ENCODE data around the gene SH2B2. TPM values are rescaled to one million over a fixed set of nuclear protein-coding genes. Genes with fewer than 3 reads are reported as not detected.

Gene SH2B2
- total RNA-seq, 4 donors from 2014 or later = 2.4 to 10.8 (median 7.6) TPM

DNA sequence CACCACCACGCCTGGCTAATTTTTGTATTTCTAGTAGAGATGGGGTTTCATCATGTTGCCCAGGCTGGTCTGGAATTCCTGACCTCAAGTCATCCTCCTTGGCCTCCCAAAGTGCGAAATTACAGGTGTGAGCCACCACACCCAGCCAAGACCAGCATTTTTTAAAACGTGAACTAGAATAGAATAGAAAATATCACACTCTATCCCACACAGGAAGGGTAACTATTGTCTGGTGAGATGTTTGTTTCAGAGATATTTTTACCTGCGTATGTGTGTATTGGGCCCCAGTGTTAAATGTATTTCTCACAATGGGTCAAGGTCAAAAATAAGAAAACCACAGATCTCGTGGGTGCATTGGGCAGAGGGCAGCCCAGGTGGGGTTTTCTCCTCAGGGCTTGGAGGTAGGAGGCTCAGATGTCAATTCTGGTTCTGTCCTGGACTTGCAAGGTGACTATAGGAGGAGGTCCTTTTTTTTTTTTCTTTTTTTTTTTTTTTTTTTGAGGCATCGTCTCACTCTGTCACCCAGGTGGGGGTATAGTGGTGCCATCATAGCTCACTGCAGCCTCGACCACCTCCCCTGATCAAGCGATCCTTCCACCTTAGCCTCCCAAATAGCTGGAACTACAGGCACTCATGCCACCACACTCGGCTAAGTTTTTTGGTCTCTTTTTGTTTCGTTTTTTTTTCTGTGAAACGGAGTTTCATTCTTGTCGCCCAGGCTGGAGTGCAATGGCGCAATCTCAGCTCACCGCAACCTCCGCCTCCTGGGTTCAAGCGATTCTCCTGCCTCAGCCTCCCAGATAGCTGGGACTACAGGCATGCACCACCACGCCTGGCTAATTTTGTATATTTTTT is 19.0 kb downstream of the SH2B2 start:
- H3K36me3 ChIP-seq = peaks cover 0 to 37% (median 0%) of the 10 kb centered on the region in 3 donors
- DNase-seq (ENCODE audit: low spot score in 2 of 2) = no peak
- no peak for TF ChIP-seq POLR2A (IDR thresholded peaks at IDR 0.05)
- TF ChIP-seq EP300 (IDR thresholded peaks at IDR 0.05) = no peak
- TF ChIP-seq, protein P1, sequence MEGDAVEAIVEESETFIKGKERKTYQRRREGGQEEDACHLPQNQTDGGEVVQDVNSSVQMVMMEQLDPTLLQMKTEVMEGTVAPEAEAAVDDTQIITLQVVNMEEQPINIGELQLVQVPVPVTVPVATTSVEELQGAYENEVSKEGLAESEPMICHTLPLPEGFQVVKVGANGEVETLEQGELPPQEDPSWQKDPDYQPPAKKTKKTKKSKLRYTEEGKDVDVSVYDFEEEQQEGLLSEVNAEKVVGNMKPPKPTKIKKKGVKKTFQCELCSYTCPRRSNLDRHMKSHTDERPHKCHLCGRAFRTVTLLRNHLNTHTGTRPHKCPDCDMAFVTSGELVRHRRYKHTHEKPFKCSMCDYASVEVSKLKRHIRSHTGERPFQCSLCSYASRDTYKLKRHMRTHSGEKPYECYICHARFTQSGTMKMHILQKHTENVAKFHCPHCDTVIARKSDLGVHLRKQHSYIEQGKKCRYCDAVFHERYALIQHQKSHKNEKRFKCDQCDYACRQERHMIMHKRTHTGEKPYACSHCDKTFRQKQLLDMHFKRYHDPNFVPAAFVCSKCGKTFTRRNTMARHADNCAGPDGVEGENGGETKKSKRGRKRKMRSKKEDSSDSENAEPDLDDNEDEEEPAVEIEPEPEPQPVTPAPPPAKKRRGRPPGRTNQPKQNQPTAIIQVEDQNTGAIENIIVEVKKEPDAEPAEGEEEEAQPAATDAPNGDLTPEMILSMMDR (IDR thresholded peaks at IDR 0.05) = no peak
- peak overlapping the region in 1 of 4 donors; percentile 46 for H3K27ac ChIP-seq
- H3K4me3 ChIP-seq = no peak overlapping the region
- H3K27me3 ChIP-seq = peaks cover 0 to 2% of the 10 kb centered on the region in 2 donors
- no peaks in the 10 kb centered on the region for H3K9me3 ChIP-seq
- WGBS, 2 donors = 92 to 93% methylated on average over 17 of the region's 17 CpGs
- H3K4me1 ChIP-seq = peaks cover 0 to 17% (median 14%) of the 10 kb centered on the region in 4 donors

DNA sequence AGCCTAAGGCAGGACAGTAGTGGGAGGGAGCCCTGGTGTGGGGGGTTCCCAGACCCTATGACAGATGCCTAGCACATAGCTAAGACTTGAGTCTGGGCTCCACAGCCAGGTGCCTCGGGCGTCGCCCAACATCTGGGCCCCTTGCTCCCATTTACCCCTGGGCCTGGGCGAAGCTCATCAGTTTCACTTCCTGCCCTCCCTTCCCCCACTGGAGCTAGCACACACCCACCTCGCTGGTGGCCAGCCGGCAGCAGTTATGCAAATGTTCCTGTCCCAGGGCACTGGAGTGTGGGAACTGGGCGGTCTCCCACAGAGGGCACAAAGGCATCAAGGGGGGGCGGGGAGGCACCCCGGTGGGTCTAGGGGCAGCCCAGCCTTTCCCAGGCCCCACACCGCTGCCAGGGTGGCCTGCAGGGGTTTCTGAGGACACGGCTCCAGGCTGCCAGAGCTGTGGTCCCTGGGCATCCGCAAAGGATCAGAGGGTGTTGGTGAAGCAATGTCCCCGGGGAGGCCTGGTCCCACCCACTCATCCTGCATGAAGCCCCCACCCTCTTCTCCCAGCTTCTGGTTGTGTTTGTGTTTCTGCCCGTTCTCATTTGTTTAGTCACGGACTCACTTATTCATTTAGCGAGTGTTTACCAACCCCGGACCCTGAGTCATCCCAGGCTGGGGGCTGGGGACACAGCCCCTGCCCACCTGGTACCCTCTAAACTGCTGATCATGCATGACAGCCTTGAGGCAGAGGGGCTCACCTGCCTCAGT is 20.4 kb downstream of the SH2B2 start:
- Histone ChIP-seq H3K4me1 (peaks cover 0 to 17% (median 13%) of the 10 kb centered on the region in 4 donors), H3K27me3 (no peaks in the 10 kb centered on the region), H3K4me3 (peak overlapping the region in 2 of 4 donors; percentile 26), H3K9me3 (no peaks in the 10 kb centered on the region), H3K36me3 (peaks cover 0 to 32% (median 0%) of the 10 kb centered on the region in 3 donors), H3K27ac (peak overlapping the region in 1 of 4 donors; percentile 46)
- 15 to 21% methylated on average over 12 to 17 of the region's 17 CpGs for WGBS, 2 donors
- peak in 1 of 2 donors; percentile 37 for DNase-seq (ENCODE audit: low spot score in 2 of 2)
- TF ChIP-seq EP300 (IDR thresholded peaks at IDR 0.05) (peak in 1 of 2 donors; percentile 31), POLR2A (IDR thresholded peaks at IDR 0.05) (no peak)
- TF ChIP-seq, protein P1 (IDR thresholded peaks at IDR 0.05) = no peak

DNA sequence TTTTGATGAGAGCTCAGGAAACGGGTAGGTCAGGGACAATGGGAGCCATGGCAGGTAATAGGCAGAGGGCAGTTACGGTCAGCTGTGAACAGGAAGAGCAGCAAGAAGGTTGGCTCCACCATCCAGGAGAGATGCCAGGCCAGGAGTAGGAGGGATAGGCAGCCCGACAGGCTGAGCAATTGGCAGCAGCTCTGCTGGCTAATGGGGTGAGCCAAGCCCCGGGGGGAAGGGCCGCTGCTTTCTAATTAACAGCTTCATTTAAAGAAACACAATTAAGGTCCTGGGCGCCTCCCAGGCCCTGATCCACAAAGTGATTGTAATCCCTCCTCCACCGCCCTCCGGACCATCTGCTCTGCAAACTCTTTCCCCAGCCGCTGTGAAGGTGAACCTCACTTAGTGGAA is 23.7 kb downstream of the SH2B2 start:
- Histone ChIP-seq H3K9me3 (no peaks in the 10 kb centered on the region), H3K36me3 (peaks cover 0 to 42% (median 0%) of the 10 kb centered on the region in 3 donors), H3K27me3 (no peaks in the 10 kb centered on the region), H3K4me3 (no peak overlapping the region), H3K4me1 (peaks cover 0 to 17% (median 9%) of the 10 kb centered on the region in 4 donors), H3K27ac (no peak overlapping the region)
- WGBS, 2 donors = 86 to 95% methylated on average over 9 of the region's 9 CpGs
- TF ChIP-seq, protein P1 (IDR thresholded peaks at IDR 0.05) = no peak
- TF ChIP-seq POLR2A (IDR thresholded peaks at IDR 0.05) (no peak), EP300 (IDR thresholded peaks at IDR 0.05) (no peak)
- no peak for DNase-seq (ENCODE audit: low spot score in 2 of 2)

DNA sequence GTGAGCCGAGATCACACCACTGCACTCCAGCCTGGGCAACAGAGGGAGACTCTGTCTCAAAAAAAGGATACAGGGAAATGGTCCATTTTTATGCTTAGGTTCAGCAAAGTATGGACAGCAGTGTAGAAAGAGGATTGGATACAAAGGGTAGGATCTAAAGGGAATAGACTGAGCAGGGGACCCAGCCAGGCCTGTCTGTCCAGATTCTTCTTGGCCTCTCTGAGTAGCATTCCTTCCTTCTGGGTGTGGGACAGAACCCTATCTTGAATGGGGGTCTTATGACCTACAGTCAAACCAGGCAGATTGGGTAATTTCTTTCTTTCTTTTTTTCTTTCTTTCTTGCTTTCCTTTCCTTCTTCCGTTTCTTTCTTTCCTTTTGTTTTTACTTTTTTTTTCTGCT is 25.6 kb downstream of the SH2B2 start:
- TF ChIP-seq POLR2A (IDR thresholded peaks at IDR 0.05) (no peak), EP300 (IDR thresholded peaks at IDR 0.05) (no peak)
- TF ChIP-seq, protein P1 (IDR thresholded peaks at IDR 0.05) = no peak
- Histone ChIP-seq H3K27ac (no peak overlapping the region), H3K4me3 (no peak overlapping the region), H3K27me3 (no peaks in the 10 kb centered on the region), H3K9me3 (no peaks in the 10 kb centered on the region), H3K4me1 (peaks cover 0 to 5% (median 3%) of the 10 kb centered on the region in 4 donors), H3K36me3 (peaks cover 0 to 47% (median 0%) of the 10 kb centered on the region in 3 donors)
- DNase-seq (ENCODE audit: low spot score in 2 of 2) = no peak
- WGBS, 2 donors = 84 to 86% methylated on average over 2 of the region's 2 CpGs

Measured in tibial nerve (tissue), 4 donors.